ENCODE measurements around the gene TUT7.

TUT7 gene

DNA sequence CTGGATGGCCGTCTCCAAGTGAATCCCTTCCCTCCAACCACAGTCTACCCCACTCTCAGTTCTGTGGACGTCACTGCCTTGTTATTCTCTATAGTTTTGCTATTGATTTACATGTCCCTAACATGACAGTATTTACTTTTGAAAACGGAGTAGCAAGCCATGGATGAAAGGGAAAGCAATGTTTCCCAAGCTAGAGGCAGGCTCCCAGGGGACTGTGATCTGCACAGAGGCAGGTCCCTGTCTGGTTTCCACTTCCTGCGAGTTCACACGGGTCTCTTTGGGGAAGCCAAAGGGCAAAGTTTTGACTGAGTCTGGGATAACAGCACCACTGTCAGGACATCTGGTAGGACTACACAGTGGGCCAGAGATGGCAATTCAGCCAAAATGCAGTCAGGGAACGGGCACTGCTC is 107.5 kb downstream of the TUT7 start:
- DNase-seq, result no peak

DNA sequence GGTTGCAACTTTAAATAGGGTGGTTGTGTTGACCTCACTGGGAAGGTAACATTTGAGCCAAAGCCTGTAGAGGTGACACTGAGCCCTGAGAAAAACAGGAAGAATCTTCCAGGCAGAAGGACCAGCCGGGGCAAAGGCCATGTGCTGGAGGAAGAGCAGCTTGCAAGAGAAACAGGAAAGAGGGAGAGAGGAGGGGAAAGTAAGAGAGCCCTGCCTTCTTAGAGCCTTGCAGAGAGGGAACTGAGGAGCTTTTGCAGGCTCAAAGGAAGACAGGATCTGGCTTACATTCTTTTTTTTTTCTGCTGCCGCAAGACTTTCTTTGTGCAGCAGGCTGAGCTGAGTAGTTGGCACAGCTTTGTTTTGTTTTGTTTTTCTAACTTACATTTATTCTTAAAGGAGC is 112.1 kb downstream of the TUT7 start:
- no peak for DNase-seq

GRCh38 chr9:86241216-86241615 is 113.0 kb downstream of the TUT7 start:
- DNase-seq, result no peak

DNA sequence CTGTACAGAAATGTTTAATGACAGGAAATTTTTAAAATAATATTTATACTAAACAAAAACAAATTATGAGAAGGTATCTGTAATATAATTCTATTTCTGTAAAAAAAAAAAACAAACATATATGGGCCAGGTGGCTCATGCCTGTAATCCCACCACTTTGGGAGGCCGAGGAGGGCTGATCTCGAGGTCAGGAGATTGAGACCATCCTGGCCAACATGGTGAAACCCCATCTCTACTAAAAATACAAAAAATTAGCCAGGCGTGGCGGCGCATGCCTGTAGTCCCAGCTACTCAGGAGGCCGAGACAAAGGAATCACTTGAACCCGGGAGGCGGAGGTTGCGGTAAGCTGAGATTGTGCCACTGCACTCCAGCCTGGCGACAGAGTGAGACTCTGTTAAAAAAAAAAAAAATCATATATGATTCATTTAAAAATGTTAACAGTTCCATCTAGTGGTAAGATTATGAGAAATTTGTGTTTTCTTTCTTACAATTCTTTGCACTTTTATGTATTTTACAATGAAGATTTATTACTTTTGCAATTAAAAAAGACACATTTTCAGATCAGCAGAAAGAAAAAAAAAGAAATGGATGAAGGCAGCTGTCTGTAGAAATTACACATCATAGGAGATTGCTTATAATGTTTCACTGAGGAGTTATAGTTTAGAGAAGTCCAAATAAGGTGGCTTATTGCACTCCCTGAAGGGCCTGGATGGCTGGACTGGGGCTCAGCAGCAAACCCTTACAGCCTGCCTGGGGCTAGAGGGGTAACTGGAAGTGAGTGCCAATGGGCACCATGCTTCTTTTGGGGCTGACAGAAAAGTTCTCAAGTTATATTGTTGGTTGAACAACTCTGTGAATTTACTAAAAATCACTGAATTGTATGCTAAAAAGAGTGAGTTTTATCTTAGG is 115.1 kb downstream of the TUT7 start:
- DNase-seq, result no peak

All from activated effector memory CD4-positive, alpha-beta T cell treated with Interleukin-2 at 50 U/mL for 16 hours (primary cell).